HG02642 (cell line): ENCODE results near the gene GCSH.
A peak's percentile ranks its signal among the peaks of the same experiment; 100 is the strongest.
"Not testable (repeated sequence)": the region's sequence is repeated elsewhere in the genome, so short reads cannot be mapped to it uniquely, and the experiment has no call there.

ENCODE experiments used
- ATAC-seq: cut with Tn5 transposase; IDR thresholded peaks from one replicate; pipeline ENCODE4 v1.9.1; 2021; ENCODE audit warnings: mild to moderate bottlenecking; ENCODE audit not compliant: unreplicated experiment, poor library complexity

GCSH gene

DNA sequence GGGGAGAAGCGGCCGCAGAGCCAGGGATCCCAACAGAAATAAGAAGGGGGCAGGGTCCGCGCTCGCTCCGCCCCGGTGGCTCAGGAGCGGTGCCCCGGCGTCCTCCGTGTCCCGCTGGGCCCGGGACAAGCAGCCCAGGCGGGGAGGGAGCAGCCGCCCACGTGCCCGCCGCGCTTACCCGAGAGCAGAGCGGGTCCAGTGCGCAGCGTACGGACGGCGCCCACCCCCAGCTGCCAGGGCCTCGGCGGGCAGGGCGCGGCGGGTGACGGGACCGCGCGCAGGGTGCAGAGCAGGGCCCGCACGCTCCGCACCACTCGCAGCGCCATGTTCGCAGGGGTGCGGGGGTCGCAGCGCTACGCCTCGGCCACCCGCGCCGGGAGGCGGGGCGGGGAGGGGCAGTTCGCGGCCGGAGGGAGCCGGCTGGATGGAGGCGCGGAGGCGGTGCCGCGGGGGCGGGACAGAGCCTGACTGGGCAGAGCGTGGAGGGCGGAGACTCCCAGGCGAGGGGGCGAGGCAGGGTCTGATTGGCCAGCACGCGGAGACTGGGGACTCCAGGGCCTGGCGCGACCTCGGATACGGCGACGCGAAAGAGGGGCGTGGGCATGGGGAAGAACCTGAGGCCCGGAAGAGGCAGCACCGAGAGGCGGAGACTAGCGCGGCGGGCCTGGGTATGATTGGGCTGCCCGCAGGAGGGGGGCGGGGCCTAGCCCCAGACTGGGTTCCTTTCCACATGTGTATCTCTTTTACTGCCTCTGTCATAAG, at the start of gene GCSH:
GCSH (minus strand) TSS at position 443 of the 762 bp plus-strand sequence; CDS start at position 326, 117 bp downstream.
- peak; percentile 99 for ATAC-seq

DNA sequence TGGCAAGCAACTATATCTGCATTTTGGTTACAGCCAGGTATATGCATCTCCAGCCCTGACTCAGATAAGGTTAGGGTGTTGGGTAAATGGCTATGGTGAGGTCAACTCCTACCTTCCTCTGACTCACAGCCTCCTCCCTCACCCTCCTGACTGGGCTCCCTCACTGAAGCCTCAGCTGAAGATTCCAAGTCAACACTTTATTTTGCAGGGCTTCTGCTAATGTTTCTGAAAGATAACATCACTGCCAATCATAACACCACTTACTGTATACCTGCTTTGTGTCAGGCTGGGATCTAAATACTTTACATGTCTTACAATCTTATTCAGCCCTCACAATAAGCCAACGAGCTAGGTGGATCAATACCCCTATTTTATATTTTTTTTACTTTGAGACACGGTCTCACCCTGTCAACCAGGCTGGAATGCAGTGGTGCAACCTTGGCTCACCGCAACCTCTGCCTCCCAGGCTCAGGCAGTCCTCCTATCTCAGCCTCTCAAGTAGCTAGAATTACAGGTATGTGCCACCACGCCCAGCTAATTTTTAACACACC, 47.8 kb upstream of the GCSH start:
- ATAC-seq: no peak

DNA sequence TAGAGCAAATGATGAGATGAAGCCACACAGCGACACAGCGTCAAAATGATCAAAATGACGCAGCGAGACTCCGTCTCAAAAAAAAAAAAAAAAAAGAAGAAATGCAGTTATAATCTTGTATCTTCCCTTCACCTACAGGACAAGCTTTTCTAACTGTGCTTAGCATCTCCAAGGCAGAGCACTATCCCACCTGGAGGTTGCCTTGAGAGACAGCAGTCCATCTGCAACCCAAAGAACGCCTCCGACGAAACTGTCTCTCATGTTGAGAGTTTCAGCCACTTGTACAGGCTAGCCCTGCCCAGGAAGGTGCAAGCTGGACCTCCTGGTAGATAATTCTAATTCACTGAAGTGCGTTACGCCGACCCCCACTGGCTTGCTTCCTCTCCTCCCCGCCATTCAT, 46.7 kb upstream of the GCSH start:
- no peak for ATAC-seq

DNA sequence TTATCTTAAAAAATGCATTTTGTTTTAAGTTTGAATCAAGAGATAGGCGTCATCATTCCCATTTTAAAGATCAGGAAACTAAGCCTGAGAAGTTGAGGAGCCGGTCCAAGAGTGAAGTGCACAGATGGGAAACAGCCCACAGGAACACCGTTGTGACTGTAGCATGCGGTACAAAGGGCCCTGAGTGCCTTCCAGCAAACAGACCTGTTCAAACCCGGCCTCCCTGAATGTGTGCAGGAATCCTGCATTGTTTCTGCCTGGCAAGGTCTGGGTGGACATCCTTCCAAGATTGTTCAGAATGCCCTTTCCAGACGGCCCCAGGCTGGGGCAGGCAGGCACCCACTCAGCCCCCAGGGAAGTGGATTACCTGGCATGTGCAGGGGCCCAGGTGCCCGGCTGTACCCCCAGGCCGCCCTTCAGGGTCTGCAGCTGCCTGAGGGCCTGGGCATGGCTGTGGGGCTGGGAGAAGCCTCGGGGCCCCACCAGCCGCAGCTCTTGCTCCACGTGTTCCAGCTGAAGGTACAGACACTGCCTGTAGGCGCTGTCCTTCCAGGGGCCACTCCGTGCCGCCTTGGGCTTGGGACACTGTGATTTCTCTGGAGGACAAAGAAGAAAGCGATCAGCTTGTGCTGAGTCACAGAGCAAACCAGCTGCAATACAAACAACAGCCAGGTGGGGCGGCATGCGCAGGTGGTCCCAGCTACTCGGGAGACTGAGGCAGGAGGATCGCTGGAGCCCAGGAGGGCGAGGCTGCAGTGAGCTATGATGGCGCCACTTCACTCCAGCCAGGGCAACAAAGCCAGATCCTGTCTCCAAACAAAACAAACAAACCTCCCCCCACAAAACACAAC, 45.0 kb upstream of the GCSH start:
- ATAC-seq: no peak

DNA sequence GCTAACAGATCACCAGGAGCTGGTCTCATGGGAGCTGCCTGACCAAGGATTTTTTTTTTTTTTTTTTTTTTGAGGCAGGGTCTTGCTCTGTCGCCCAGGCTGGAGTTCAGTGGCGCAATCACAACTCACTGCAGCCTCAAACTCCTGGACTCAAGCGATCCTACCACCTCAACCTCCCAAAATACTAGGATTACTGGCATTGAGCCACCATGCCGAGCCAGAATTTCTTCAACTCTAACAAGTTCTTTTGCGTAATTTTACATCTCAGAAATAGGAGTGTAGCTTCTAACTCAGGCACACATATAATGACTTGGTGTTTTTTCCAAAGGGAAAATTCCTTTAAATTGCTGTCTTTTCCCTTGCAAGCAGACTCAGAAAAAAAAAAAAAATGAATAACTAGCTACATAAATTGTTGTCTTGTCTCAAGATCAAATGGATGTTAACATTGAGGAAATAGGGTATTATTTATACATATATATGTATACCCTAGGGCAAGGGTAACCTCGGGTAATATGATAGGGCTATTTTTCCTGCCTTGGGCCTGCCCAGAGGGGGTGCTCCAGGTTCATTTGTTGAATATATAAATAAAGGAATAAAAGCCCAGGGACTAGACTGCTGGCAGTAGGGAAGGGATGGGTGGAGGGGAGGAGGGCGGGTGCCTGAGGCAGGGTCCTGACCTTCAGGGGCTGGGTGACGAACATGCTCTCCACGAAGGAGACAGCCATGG, 42.8 kb upstream of the GCSH start:
- no peak for ATAC-seq

DNA sequence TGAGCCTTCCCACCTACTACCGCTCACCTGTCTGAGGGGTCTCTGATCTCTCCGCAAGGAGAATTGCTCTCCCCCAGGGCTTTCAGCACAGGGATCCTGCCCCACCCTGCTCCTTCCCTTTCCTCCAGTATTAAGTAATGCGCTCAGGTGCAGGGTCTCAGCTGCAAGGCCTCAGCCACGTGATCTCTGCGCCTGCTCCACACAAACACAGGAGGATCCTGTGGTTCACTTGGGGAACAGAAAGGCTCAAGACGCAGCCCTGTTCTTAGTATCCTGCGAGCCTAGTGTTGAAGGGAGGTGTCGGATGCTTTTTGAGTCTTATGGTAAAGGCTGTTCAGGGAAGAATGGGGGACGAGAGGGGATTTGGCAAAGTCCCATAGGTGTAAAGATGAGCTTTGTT, 41.6 kb upstream of the GCSH start:
- no peak for ATAC-seq

DNA sequence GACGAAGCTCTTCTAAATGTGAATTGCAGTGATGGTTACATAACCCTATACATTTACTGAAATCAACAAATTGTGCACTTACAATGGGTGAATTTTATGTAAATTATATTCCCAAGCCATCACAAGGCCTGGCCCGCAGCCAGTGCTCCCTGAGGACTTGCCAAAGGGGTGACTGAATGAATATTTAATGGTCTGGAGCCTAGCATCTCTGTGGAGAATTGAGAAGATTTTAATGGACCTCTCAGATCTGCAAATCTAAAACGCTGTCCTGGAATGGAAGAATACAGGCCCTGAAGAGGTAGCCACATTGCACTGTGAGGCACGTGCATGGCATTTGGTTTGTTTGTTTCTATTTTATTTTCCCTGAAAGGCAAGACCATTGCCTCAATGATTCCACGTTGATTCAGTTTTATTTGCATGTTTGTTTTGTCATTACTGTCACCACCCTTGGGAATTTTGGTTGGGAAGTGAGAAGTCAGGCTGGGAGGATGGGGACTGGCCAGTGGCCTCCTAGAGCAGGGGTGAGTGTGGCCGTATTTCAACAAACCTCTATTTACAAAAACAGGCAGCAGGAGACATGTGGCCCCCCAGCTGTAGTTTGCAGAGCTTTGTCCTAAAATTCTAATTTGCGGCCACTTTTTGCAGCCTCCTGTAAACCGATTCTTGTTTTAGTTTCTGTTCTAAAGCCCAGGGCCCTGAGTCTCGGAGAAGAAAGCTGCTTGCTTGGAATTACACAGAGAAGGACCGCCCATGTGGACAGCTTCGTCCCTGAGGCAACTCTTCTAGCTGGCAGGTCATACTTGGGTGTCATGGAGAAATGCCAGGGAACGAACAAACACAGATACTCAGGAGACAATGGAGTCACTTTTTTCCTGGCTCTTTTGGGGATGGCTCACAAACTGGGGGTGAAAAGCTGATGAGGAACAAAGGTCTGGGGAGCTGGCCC, 40.5 kb upstream of the GCSH start:
- no peak for ATAC-seq

DNA sequence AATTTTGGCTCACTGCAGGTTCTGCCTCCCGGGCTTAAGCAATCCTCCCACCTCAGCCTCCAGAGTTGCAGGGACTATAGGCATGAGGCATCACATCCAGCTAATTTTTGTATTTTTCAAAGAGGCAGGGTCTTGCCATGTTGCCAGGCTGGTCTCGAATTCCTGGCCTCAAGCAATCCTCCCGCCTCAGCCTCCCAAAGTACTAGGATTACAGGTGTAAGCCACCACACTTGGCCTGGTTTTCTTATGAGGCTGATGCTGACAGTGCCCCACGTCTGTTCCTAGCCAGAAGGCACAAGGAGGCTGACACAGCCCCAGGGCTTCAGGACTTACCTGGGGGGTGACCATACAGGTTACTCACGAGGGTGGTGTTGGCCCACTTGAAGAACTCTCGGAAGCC, 33.9 kb upstream of the GCSH start:
- no peak for ATAC-seq

DNA sequence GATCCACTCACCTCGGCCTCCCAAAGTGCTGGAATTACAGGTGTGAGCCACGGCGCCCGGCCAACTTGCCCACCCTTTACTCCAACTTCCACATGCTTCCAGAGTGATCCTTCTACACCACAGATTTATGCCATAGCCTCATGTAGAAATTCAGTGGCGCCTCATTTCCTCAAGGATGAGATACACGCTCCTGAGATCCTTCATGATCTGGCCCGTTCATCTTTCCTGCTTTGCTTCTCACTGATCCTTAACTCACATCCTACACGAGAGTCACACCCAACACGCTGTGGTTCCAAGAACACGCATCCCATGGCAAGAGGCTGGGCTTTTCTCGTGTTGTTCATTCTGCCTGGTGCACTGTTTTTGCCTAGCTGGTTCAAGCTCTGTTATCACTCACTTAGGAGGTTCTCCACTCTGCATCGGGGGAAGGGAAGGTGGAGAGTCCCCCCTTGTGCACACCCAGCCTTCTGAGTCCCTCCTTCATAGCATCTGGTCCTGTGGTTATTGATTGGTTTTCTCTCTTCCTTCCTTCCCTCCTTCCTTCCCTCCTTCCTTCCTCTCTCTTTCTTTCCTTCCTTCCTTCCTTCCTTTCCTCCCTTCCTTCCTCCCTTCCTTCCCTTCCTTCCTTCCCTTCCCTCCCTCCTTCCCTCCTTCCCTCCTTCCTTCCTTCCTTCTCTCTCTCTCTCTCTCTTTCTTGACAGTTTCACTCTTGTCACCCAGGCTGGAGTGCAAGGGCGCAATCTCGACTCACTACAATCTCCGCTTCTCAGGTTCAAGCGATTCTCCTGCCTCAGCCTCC, 32.7 kb upstream of the GCSH start:
- ATAC-seq: no peak

DNA sequence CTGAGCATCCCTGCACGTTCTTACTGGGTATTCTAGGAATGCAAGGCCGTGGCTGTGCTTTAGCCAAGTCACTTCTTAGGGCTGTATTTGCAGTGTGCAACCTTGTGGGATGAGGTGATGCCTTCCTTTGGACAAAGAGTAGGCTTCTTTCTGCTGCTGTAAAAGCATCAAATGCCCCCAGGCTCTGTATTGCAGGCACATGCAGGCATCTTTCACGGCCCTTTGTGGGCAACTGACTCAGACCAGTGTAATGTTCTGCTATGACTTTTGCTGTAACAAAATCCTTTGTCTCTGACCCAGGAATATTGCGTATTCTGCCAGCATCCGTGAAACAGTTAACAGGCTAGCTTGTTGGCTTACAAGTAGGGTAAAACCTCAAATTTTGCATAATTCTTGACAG, 30.9 kb upstream of the GCSH start:
- no peak for ATAC-seq

DNA sequence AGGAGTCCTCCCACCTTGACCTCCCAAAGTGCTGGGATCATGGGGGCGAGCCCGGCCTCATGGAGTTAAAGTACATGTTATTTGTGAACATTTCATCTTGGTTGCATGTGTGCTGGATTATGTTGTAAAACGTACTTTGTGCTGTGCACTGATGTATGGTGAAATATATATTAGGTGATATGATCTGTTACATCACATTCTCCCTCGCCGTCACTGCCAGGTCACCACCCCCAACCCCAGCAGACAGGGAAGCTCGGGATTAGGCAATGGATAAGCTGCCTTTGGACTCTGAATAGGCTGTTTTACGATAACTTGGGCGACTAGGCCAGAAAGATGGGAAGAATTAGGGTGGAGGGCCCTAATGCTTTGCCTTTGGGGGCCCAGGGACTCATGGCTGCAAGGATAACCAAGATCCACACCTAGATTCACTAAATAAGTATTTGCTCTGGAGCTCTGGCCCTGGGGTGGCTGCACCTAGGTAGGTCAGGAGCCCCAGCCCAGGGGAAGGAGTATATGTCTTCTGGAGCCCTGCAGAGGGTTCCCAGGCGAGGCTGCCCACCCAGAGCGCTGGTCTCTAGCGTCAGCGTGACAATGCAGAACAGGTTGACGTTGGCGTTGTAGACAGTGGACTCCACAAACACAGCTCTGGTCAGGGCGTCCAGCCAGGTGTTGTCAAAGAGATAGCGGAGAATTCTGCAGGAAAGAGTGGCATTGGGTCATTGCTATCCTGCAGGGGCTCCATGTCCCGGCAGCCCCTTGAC, 27.1 kb upstream of the GCSH start:
- ATAC-seq: no peak

DNA sequence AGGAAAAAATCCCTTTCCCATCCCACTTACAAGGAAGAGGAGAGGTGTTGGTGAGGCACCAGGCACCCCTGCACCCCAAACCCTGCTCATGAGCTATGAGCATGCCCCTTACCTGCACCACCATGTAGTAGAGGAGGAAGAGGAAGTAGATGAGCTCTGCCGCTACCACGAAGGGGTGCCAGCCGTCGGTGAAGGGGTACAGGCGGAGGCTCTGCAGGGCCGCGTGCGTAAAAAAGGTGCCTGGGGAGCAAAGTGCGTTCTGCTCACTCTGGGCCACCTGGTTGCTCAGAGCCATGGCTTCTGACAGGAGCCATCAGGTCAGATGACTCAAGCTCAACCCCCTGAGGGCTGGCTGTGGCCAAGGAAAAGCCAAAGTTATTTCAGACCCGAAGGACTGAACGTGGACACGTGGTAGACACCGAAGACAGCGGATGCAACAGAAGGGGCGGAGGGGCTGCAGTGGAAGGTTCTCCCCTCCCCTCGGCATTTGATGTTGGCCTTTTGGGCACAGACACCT, 25.3 kb upstream of the GCSH start:
- no peak for ATAC-seq

DNA sequence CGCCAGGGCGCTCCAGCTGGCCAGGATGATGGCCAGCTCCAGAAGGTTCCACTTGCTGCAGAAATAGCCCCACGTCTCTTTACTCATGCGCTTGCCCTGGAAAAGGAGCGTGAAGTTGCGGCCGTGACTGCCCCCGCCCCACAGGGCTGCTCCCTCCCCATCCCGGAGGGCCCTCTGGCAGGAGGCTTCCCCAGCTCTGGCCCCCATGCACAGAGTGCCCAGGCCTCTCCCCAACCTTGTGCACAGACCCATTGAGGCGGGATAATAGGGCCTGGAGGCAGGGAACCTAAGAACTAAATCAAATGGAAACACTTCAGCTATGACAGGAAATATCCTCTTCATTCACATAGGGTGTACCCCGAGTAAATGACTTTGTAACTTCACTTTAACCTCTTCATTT, 21.2 kb upstream of the GCSH start:
- ATAC-seq: no peak

DNA sequence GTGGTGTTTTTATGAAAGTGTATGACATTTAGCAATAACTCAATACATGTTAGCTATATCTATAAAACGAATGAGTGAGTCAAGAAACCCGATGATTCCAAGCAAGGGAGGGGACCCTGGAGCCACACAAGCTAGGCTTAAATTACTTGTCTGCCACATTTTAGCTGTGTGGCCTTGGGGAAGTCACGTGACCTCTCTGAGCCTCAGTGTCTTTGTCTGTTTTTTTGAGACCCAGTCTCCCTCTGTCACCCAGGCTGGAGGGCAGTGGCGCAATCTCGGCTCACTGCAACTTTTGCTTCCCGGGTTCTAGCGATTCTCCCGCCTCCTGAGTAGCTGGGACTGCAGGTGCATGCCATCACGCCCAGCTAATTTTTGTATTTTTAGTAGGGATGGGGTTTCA, 20.1 kb upstream of the GCSH start:
- no peak for ATAC-seq

DNA sequence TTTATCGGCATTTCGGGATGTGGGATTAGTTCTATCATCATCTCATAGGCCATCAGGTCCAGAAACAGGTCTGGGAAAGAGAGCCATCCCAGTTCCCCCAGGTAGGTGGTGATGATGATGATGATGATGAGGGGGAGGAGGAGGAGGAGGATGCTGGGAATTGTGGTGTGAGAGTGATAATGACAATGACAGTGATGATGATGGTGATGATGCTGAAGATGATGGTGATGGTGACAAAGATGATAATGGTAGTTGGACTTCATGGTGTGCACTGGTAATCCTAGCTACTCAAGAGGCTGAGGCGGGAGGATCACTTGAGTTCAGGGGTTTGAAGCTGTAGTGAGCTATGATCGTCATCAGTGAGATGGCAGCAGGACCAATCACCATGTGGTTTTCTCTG, 16.3 kb upstream of the GCSH start:
- ATAC-seq: no peak

DNA sequence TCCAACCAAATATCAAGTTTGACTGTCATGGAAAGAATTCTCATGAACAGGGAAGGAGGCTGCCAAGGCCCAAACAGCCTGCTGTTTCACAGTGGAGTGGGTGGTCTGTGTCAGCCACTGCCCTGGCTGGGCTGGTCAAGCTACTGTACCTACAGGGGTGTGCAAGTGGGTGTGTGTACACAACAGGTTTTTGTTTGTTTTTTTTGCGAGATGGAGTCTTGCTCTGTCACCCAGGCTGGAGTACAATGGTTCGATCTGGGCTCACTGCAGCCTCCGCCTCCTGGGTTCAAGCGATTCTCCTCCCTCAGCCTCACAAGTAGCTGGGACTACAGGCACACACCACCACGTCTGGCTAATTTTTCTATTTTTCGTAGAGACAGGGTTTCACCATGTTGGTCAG, 13.1 kb upstream of the GCSH start:
- ATAC-seq: not testable (repeated sequence)

DNA sequence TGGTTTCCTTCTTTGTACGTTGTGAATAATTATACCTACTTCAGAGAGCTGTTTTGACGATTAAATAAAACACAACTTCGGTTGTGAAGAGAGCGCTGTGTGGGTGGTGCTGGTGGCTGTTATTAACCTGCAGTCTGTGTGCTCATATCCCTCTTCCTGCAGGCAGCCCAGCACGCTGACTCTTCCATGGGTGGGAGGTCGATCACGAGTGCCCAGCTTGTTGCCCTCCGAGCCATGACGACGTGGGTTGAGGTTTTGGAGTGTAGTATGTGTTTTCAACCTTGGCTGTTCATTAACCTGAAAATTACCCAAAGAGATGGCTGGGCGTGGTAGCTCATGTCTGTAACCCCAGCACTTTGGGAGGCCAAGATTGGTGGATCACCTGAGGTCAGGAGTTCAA, 11.3 kb upstream of the GCSH start:
- no peak for ATAC-seq
